Osteocyte (in vitro differentiated cells): ENCODE measurements around the gene TP63. TPM values are rescaled to one million over a fixed set of nuclear protein-coding genes. Genes with fewer than 3 reads are reported as not detected.
"Not testable (repeated sequence)": the region's sequence is repeated elsewhere in the genome, so short reads cannot be mapped to it uniquely, and the experiment has no call there.

Experiments
- DNase-seq: peaks from one replicate; pipeline ENCODE4 v3.0.0; 2021; ENCODE audit warnings: mixed read lengths; ENCODE audit not compliant: unreplicated experiment; ENCODE audit errors: extremely low spot score
- H3K27ac Mint-ChIP-seq: one replicate; pipeline ENCODE4 v1.8.0; 2021; ENCODE audit warnings: mild to moderate bottlenecking, mixed read lengths; ENCODE audit not compliant: unreplicated experiment
- H3K27me3 Mint-ChIP-seq: one replicate; pipeline ENCODE4 v1.8.0; 2021; ENCODE audit warnings: mixed read lengths; ENCODE audit not compliant: unreplicated experiment
- H3K36me3 Mint-ChIP-seq: one replicate; pipeline ENCODE4 v1.8.0; 2021; ENCODE audit warnings: mixed read lengths; ENCODE audit not compliant: unreplicated experiment
- H3K4me1 Mint-ChIP-seq: one replicate; pipeline ENCODE4 v1.8.0; 2021; ENCODE audit warnings: mixed read lengths; ENCODE audit not compliant: unreplicated experiment
- H3K4me3 Mint-ChIP-seq: one replicate; pipeline ENCODE4 v1.8.0; 2021; ENCODE audit warnings: mild to moderate bottlenecking, moderate library complexity, mixed read lengths; ENCODE audit not compliant: unreplicated experiment
- H3K9me3 Mint-ChIP-seq: one replicate; pipeline ENCODE4 v1.8.0; 2021; ENCODE audit warnings: mixed read lengths; ENCODE audit not compliant: unreplicated experiment
- total RNA-seq: library from RNA; stranded (reverse); gene quantifications from 2 replicates; pipeline ENCODE4 v1.2.1, GENCODE V29; 2021
- TF ChIP-seq, protein P1 (sequence below): fragments of 200-600 bp; sonication (generic); IDR thresholded peaks from 2 replicates; pipeline ENCODE4 v1.5.0; 2021; ENCODE audit warnings: antibody characterized with exemption, mild to moderate bottlenecking, moderate library complexity

The TP63 gene
- total RNA-seq, 1 donor from 2014 or later, result 0.16 TPM

DNA sequence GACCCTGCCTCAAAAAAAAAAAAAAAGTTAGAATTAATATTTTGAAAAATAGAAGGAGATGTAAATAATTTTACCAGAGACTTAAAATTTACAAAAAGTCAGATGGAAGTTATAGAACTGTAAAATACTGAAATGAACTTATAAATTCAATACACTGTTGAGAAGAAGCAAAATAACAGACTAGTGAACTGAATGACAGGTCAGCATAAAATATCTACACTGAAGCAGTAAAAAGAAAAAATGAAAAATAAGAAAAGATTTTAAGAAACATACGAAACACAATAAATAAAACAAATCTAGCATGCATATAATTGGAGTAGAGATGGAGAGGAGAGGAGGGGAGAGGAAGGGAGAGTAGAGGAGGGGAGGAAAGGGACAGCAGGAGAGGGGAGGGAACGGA is 33.3 kb upstream of the TP63 start:
- no peaks in the 10 kb centered on the region for H3K36me3 Mint-ChIP-seq
- no peak overlapping the region for H3K27ac Mint-ChIP-seq
- no peaks in the 10 kb centered on the region for H3K27me3 Mint-ChIP-seq
- TF ChIP-seq, protein P1, sequence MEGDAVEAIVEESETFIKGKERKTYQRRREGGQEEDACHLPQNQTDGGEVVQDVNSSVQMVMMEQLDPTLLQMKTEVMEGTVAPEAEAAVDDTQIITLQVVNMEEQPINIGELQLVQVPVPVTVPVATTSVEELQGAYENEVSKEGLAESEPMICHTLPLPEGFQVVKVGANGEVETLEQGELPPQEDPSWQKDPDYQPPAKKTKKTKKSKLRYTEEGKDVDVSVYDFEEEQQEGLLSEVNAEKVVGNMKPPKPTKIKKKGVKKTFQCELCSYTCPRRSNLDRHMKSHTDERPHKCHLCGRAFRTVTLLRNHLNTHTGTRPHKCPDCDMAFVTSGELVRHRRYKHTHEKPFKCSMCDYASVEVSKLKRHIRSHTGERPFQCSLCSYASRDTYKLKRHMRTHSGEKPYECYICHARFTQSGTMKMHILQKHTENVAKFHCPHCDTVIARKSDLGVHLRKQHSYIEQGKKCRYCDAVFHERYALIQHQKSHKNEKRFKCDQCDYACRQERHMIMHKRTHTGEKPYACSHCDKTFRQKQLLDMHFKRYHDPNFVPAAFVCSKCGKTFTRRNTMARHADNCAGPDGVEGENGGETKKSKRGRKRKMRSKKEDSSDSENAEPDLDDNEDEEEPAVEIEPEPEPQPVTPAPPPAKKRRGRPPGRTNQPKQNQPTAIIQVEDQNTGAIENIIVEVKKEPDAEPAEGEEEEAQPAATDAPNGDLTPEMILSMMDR, result no peak
- H3K9me3 Mint-ChIP-seq, result peaks cover 3% of the 10 kb centered on the region
- no peak for DNase-seq
- H3K4me1 Mint-ChIP-seq, result peaks cover 5% of the 10 kb centered on the region
- no peak overlapping the region for H3K4me3 Mint-ChIP-seq

DNA sequence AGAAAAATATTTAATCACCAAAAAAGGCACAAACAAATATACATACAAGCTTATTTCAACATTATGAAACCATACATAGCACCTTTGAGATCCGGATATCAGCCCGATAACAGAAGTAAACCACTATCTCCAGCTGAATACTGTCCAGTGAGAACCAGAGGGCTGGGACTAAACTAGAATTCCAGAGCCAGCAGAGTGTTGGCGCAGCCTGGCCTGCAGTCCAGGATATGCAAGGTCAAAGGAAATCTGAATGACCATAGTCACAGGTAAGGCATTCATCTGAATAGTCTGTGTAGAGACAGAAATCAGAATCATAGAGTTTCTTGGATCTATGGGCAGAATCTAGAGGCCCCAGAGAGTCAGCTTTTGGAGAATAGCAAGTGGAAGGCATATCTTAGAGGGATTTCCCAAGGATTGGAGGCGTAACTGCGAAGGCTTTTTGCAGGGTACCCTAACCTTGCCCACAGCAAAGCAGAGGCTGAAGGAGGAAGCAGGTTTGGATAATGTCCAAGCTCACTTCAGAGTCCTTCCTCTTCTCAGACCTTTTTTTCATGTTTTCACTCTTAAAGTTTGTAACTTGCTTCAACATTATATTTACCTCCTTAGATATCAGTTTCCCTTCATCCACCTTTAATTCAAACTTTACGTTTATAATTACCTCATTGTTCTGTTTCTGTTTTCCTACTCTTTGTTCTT is 32.5 kb upstream of the TP63 start:
- Mint-ChIP-seq H3K27ac (no peak overlapping the region), H3K4me3 (no peak overlapping the region)

DNA sequence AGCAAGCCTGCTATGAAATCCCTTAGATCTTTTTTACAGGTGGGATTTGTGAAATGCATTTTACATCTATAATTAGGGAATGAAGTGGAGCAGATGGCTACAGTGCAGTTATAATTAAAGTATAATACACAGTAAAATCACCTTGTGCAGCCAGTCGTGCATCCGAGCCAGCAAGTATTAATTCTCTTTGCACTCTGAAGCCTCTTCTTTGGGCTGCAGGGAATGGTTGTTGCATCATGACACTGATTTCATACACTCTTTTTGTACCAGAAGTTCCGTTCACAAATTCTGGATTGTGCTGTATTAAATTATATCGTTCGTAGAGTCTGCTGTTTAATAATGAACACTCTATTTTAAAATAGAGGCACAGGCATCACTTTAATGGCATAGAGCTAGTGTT is 28.7 kb upstream of the TP63 start:
- H3K36me3 Mint-ChIP-seq, result peaks cover 2% of the 10 kb centered on the region
- H3K4me1 Mint-ChIP-seq, result no peaks in the 10 kb centered on the region
- H3K27me3 Mint-ChIP-seq, result no peaks in the 10 kb centered on the region
- no peak overlapping the region for H3K4me3 Mint-ChIP-seq
- H3K9me3 Mint-ChIP-seq, result peaks cover 4% of the 10 kb centered on the region
- DNase-seq, result no peak
- H3K27ac Mint-ChIP-seq, result no peak overlapping the region
- TF ChIP-seq, protein P1, result no peak

More for the DNA sequence above, 32.5 kb upstream of the TP63 start:
- Mint-ChIP-seq H3K9me3 (no peaks in the 10 kb centered on the region), H3K4me1 (peaks cover under 1% of the 10 kb centered on the region), H3K36me3 (no peaks in the 10 kb centered on the region), H3K27me3 (no peaks in the 10 kb centered on the region)
- TF ChIP-seq, protein P1, result no peak
- DNase-seq, result no peak

DNA sequence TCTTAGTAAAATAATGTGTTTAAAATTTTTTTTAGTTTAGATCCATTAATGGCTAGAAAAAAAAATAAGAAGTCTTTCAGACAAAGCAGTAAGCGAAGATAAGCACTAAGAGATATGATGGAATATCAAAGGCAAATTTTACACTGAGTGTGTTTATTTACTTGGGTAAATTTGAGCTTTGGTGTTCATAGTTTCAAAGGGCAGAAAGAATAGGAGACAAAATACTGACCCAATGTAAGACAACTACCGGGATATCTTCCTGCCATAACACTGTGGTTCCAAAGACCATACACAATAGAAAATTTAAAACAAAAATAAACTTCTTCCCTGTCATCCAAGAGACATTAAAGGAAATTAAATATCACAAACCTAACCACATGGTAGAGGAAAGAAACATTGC is 25.5 kb upstream of the TP63 start:
- peaks cover 19% of the 10 kb centered on the region for H3K9me3 Mint-ChIP-seq
- H3K36me3 Mint-ChIP-seq, result peaks cover 4% of the 10 kb centered on the region
- no peaks in the 10 kb centered on the region for H3K27me3 Mint-ChIP-seq
- TF ChIP-seq, protein P1, result no peak
- DNase-seq, result no peak
- no peak overlapping the region for H3K27ac Mint-ChIP-seq
- H3K4me1 Mint-ChIP-seq, result no peaks in the 10 kb centered on the region
- no peak overlapping the region for H3K4me3 Mint-ChIP-seq

DNA sequence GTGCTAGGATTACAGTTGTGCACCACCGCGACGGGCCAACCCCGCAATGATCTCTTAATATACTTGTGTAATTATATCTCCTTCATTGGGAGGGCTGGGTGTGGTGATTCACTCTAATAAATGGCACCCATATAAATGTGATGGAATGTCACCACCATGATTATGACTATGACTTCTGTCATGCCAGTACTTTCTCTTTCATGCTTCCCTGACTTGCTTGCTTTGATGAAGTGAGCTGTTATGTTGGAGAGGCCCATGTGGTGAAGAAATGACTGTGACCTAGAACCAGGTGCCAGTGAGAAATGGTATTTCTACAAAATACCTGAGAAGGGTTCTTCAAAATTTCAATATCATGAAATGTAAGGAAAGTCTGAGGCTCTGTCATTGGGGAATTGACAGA is 24.4 kb upstream of the TP63 start:
- Mint-ChIP-seq H3K4me1 (no peaks in the 10 kb centered on the region), H3K9me3 (peaks cover 25% of the 10 kb centered on the region), H3K36me3 (peaks cover 4% of the 10 kb centered on the region), H3K27me3 (no peaks in the 10 kb centered on the region), H3K27ac (no peak overlapping the region), H3K4me3 (no peak overlapping the region)
- TF ChIP-seq, protein P1, result no peak
- no peak for DNase-seq

DNA sequence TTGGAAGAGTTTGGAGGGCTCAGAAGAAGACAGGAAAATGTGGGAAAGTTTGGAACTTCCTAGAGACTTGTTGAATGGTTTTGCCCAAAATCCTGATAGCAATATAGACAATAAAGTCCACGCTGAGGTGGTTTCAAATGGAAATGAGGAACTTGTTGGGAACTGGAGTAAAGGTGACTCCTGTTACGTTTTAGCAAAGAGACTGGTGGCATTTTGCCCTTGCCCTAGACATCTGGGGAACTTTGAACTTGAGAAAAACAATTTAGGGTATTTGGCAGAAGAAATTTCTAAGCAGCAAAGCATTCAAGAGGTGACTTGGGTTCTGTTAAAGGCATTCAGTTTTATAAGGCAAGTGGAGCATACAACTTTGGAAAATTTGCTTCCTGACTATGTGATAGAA is 18.5 kb upstream of the TP63 start:
- H3K9me3 Mint-ChIP-seq, result peaks cover 30% of the 10 kb centered on the region
- H3K4me1 Mint-ChIP-seq, DNase-seq: not testable (repeated sequence)

More for the DNA sequence above, 18.5 kb upstream of the TP63 start:
- not testable (repeated sequence) for H3K36me3 Mint-ChIP-seq, H3K4me3 Mint-ChIP-seq, H3K27me3 Mint-ChIP-seq, H3K27ac Mint-ChIP-seq
